Right hindlimb (tissue), 1 donor: Measurements from ENCODE around the gene TMEM127.
"Not testable (repeated sequence)": the region's sequence is repeated elsewhere in the genome, so short reads cannot be mapped to it uniquely, and the experiment has no call there.

Experiments
- DNase-seq: peaks from one replicate; pipeline ENCODE4 v3.0.0-alpha.2; 2018

Gene TMEM127

DNA sequence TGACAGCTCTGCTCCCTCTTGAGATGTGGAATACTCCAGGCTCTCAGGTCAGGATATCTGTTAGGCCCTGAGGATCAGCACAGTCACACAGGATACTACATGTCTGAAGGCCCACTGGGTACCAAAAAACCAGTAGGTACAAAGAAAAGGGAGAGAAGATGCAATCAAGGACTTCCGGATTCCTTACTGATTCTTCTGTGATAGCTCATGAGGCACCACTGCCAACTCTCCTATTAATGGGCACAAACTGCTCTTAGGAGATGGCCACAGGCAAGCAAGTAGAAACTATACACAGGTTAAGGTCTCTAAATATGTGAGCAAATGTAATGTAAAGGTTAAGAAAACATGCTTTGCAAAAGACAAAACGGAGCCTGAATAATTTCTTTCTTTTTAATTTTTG lies 3.5 kb downstream of the TMEM127 start:
- no peak for DNase-seq

DNA sequence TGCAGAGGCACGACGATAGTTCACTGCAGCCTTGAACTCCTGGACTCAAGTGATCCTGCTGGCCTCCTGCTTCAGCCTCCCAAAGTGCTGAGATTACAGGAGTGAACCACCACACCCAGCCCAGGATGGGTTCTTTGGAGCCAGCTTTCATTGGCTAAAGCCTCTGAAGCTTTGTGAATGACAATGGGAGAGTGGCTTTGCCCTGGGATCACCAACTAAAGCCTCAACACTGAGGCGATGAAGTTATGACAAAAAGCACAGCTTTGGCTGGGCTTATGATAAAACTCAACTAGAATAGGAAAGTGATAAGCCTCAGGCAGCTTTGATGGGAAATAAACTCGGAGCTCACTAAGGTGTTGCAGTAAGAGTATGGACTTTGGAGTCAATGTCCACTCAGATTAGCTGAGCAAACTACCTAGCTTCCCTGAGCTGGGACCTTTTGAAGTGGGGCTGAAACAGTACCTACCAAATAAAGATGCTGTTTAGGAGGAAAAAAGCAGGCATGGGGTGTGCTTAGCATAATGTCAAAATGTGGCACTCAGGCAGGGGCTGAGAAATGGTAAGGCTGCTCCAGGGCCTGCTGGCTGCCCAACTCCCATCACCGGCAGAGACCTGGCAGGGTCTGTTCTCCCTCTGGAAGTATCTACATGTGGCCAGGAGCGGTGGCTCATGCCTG lies 4.3 kb downstream of the TMEM127 start:
- no peak for DNase-seq

- DNase-seq = peak; percentile 40
These were observed 5.2 kb downstream of the TMEM127 start for GRCh38 chr2:96260387-96261260.

DNA sequence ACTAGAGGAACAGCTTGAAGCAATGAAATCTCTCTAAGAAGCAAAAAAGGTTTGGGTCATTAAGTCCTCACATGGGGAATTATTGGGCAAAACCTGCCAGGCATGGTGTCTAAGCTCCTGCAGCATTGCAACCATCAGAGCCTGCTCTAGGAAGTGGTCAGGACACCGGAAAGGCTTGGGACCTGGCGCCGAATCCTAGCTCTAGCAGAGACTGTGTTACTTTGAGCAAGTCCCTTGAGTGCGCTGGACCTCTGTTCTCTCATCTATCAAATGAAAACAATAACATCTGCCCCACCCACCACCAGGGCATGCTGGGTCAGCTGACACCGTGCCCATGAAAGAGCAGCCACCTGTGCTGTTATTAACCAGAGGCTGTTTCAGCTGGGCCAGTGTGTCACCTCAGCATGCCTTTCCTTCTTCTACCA lies 6.3 kb downstream of the TMEM127 start:
- no peak for DNase-seq

GRCh38 chr2:96258166-96259022 lies 7.4 kb downstream of the TMEM127 start:
- DNase-seq = no peak

GRCh38 chr2:96257744-96258143 lies 8.1 kb downstream of the TMEM127 start:
- not testable (repeated sequence) for DNase-seq

- DNase-seq = no peak
These were observed 9.1 kb downstream of the TMEM127 start for GRCh38 chr2:96256611-96257113.

- no peak for DNase-seq
These were observed 11.2 kb downstream of the TMEM127 start for GRCh38 chr2:96254571-96254970.

- no peak for DNase-seq
These were observed 12.8 kb downstream of the TMEM127 start for GRCh38 chr2:96253006-96253405.

GRCh38 chr2:96252526-96252925 lies 13.3 kb downstream of the TMEM127 start:
- no peak for DNase-seq

- peak; percentile 49 for DNase-seq
These were observed 14.0 kb downstream of the TMEM127 start for GRCh38 chr2:96251721-96252292.

DNA sequence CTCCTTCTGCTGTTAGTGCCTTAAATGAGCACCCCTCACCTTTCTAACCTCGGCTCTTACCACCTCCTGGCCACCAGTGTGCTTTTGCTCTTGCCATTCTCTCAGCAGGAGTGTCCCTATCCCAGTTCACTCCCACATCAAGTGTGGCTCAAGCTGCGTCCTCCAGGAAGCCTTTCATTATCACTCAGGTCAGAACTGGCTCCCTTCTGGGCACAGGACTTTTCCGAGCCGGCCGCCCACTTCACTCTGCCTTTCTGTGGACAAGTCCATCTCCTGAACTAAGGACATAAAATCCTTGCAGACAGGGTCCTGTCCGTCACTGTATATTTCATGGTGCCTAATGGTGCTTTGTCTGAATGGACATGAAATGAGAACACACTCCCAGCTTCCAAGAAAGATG lies 15.6 kb downstream of the TMEM127 start:
- DNase-seq = no peak

- DNase-seq = peak; percentile 49
These were observed 16.1 kb downstream of the TMEM127 start for GRCh38 chr2:96249654-96250053.

- no peak for DNase-seq
These were observed 17.2 kb downstream of the TMEM127 start for GRCh38 chr2:96248624-96249023.

- no peak for DNase-seq
These were observed 17.9 kb downstream of the TMEM127 start for GRCh38 chr2:96247896-96248295.

- DNase-seq = no peak
These were observed 18.8 kb downstream of the TMEM127 start for GRCh38 chr2:96247009-96247408.

- DNase-seq = no peak
These were observed 20.0 kb downstream of the TMEM127 start for GRCh38 chr2:96245609-96246390.

DNA sequence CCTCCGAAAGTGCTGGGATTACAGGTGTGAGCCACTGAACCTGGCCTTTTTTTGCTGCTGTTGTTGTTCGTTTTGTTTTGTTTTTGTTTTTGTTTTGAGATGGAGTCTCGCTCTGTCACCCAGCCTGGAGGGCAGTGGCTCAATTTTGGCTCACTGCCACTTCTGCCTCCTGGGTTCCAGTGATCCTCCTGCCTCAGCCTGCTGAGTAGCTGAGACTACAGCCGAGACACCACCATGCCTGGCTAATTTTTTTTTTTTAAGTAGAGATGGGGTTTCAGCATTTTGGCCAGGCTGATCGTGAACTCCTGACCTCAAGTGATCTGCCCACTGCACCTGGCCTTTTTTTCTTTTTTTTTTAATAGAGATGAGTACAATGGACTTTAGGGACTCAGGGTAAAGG lies 22.0 kb downstream of the TMEM127 start:
- DNase-seq = no peak

DNA sequence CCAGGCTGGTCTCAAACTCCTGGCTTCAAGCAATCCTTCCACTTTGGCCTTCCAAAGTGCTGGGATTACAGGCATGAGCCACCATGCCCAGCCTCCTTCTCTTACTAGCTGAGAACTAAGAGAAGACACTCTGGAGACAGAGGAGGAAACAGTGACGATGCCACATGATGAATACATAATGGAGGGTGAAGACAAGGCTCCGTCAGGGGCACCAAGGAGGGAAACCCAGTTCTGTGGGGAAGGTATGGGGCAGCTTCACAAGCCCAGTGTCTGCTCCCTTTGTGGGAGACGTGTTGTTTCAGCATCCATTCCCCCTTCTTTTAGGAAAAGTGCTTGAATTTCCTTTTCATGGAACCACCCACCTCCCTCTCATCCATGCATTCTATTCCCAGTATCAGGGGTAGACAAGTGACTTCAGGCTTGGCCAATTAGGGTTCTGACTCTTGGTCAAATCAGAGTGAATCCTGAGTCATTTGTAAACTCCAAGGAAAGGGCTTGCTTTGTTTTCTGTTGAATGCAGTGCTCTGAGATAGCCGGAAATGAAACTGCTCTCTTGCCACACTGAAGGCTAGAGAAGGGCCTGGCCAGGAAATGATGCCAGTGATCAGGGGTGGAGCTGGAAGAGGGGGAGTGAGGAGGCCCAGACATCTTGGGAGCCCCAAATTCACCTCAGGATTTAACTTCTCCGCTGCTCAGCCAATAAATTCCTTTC lies 23.7 kb downstream of the TMEM127 start:
- DNase-seq = no peak

GRCh38 chr2:96241227-96241626 lies 24.6 kb downstream of the TMEM127 start:
- no peak for DNase-seq
